NCI-H2029 treated with DMSO at 0.1 percent for 48 hours (cell line): ENCODE data around the gene SPN.
"Not testable (repeated sequence)": the region's sequence is repeated elsewhere in the genome, so short reads cannot be mapped to it uniquely, and the experiment has no call there.

Experiments
- DNase-seq: peaks from one replicate; lab custom pipeline; 2025; lab: John Stamatoyannopoulos, UW

Gene SPN

DNA sequence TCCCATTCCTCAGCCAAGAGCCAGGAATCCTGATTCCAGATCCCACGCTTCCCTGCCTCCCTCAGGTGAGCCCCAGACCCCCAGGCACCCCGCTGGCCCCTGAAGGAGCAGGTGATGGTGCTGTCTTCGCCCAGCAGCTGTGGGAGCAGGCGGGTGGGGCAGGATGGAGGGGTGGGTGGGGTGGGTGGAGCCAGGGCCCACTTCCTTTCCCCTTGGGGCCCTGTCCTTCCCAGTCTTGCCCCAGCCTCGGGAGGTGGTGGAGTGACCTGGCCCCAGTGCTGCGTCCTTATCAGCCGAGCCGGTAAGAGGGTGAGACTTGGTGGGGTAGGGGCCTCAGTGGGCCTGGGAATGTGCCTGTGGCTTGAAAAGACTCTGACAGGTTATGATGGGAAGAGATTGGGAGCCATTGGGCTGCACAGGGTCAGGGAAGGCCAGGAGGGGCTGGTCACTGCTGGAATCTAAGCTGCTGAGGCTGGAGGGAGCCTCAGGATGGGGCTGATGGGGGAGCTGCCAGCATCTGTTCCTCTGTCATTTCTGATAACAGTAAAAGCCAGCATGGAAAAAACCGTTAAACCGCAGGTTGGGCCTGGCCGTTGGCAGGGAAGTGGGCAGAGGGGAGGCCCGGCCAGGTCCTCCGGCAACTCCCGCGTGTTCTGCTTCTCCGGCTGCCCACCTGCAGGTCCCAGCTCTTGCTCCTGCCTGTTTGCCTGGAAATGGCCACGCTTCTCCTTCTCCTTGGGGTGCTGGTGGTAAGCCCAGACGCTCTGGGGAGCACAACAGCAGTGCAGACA lies at the start of gene SPN:
Gene SPN, plus strand, starts transcription at position 232 of the 791 bp plus-strand sequence. Its CDS starts 482 bp downstream, at position 714.
- DNase-seq: no peak

DNA sequence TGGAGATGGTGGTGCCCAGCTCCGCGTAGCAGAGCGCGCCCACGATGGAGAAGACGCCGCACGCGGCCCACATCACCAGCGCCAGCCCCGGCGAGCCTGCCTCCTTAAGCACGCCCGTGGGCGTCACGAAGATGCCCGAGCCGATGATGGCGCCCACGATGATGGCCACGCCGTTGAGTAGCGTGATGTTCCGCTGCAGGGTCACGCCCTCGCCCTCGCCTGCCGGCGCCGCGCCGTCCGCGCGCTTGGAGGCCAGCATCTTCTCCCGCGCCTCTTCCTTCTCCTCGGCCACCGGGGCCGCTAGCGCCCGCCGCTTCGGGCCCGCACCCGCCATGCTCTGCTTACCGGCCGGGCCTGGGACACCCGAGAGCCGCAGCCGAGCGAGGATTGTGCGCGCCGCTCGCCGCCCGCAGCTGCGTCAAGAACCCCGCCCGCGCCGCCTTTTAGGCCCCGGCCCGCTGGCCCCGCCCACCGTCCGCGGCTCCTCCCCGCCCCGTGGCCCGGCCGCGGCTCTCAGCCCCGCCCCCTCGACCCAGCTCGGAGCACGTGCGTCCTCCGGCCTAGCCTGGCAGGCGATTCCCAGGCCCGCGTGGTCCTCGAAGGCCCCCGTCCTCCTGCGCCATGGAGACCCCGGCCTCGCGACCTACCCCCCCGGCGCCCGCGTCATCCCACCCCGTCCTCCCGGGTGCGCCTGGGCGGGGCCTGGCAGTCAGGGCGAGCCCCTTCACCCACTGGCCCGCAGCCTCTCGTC lies 49.6 kb upstream of the SPN start:
- DNase-seq: not testable (repeated sequence)

GRCh38 chr16:29614691-29615314 lies 48.2 kb upstream of the SPN start:
- not testable (repeated sequence) for DNase-seq

- not testable (repeated sequence) for DNase-seq
Observed at GRCh38 chr16:29616127-29616526, 46.9 kb upstream of the SPN start.

DNA sequence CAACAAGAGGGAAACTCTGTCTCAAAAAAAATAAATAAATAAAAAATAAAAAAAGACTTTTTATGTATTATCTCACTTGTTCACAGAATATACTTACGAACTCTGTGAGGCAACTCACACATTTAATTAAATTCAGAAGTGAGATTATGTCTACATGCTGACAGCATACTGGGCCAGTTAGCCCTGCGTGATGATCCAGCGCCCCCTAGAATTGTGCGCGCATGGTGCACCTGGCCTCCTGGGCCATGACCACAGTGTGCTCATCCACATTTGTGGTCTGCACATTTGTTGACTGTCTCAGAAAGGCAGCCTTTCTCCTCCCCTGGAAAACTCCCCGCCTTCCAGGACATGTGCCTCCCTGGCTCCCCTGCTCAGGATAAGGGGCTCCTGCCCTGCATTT lies 42.5 kb upstream of the SPN start:
- not testable (repeated sequence) for DNase-seq

DNA sequence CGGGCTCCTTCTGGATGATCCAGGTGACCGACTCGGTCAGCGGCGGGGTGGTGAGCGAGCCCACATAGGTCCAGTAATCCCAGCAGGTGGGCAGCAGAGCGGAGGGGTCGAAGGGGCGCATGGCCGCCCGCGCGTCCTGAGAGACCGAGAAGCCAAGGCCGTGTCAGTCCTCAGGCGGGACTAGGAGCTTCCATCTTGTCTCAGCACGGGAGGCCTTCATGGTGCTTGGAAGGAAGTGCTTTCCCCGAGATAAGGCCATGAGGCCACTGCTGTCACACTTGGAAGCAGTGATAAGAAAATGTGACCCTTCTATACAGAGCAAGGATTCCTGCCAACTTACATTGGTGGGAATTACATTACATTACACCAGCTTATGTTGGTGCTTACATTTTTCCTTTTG lies 40.3 kb upstream of the SPN start:
- DNase-seq: not testable (repeated sequence)

- not testable (repeated sequence) for DNase-seq
Observed at GRCh38 chr16:29623253-29623652, 39.8 kb upstream of the SPN start.

- not testable (repeated sequence) for DNase-seq
Observed at GRCh38 chr16:29625114-29625513, 37.9 kb upstream of the SPN start.

DNA sequence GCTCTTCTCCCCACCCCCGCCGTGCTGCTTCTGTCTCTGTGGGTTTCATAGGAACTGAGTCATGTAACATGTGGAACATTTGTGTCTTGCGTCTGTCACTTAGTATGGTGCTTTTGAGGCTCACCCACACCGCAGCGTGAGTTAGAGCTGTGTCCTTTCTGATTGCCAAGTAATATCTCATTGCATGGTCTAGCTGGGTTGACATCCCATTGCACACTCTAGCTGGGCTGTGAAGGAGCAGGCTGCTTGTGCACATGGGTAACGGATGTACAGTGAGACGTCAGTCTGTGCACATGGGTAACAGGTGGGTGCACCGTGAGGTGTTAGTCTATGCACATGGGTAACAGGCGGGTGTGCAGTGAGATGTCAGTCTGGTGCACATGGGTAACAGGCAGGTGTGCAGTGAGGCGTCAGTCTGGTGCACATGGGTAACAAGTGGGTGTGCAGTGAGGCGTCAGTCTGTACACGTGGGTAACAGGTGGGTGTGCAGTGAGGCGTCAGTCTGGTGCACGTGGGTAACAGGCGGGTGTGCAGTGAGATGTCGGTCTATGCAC lies 36.2 kb upstream of the SPN start:
- DNase-seq: not testable (repeated sequence)

DNA sequence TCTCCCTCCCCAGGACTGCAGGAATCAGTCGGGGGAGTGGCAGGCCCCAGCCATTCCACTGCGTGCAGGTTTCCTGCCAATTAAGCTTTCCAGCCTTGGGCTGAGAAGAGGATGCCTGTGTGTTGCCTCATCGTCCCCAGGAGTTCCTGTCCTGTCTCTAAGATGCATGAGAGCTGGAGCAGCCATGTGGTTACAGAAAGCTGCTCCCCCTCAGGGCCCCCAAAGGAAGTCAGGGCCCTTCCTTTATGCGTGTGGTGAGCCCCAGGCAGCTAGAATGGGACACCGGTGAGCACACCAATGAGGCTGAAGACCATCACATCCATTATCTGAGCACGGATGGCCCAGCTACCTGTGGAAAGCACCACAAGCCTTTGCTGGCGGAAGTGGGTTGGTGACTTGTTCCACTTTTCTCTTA lies 35.4 kb upstream of the SPN start:
- DNase-seq: not testable (repeated sequence)

DNA sequence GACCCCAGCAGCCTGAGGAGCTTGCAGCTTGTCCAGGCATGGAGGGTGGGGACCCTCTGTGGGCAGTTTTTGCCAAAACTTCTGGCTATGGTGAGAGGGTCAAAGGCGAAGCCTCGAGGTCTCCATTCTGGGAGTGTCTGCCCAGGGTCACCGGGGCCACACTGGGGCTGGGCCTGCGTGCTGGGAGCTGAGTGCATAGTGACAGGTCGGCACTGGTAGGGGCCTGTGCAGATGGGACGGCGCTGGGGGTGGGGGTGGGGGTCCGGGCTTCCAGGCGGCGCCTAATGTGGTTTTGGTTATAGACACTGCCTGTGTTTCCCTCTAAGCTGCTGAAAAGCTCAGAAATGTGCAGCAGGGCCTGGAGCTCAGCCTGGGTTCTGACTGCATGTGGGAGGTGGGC lies 34.3 kb upstream of the SPN start:
- DNase-seq: not testable (repeated sequence)

- not testable (repeated sequence) for DNase-seq
Observed at GRCh38 chr16:29629318-29629717, 33.7 kb upstream of the SPN start.

DNA sequence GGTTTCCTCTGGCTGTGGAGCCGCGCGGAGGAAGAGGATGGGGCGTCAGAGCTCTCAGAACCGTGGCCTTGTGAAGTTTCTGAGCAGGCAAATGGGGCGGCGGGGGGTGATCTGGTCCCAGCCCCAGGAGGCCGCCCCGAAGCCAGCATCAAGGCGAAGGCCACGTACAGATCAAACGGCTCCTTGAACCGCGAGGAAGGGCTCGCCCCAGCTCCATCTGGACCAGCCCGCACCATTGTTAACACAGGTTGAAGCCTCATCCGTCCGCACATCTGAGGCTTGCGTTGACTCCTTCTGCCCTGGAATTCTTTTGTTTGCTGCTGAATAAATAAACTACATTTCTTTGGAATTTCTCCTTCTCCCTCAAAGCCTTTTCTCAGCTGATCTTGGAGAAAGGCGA lies 31.4 kb upstream of the SPN start:
- DNase-seq: not testable (repeated sequence)

- not testable (repeated sequence) for DNase-seq
Observed at GRCh38 chr16:29635902-29636301, 27.1 kb upstream of the SPN start.

DNA sequence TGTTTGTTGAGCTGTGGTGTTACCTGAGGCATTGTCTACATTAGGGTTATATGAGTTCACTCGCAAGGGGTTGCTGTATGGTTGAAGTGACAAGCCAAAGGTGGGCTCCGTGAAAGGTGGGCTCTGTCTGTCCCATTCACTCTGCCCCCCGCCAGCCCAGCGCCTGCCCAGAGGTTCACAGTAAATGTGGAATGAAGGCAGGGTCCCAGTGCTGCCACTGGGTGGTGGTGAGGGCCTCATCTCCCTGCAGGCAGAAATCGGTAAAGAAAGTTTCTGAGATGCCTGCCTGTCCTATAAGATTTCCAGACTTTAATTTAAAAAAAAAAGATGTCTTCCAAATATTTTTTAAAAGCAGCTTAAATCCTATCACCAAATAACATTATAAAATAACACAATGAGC lies 26.7 kb upstream of the SPN start:
- not testable (repeated sequence) for DNase-seq

DNA sequence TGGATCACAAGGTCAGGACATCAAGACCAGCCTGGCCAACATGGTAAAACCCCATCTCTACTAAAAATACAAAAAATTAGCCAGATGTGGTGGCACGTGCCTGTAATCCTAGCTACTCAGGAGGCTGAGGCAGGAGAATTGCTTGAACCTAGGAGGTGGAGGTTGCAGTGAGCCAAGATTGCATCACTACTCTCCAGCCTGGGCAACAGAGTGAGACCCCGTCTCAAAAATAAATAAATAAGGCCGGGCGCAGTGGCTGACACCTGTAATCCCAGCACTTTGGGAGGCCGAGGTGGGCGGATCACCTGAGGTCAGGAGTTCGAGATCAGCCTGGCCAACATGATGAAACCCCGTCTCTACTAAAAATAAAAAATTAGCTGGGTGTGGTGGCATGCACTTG lies 24.3 kb upstream of the SPN start:
- DNase-seq: not testable (repeated sequence)

- DNase-seq: no peak
Observed at GRCh38 chr16:29641561-29641960, 21.5 kb upstream of the SPN start.

GRCh38 chr16:29643596-29643995 lies 19.5 kb upstream of the SPN start:
- DNase-seq: no peak

- DNase-seq: no peak
Observed at GRCh38 chr16:29644338-29644857, 18.6 kb upstream of the SPN start.

DNA sequence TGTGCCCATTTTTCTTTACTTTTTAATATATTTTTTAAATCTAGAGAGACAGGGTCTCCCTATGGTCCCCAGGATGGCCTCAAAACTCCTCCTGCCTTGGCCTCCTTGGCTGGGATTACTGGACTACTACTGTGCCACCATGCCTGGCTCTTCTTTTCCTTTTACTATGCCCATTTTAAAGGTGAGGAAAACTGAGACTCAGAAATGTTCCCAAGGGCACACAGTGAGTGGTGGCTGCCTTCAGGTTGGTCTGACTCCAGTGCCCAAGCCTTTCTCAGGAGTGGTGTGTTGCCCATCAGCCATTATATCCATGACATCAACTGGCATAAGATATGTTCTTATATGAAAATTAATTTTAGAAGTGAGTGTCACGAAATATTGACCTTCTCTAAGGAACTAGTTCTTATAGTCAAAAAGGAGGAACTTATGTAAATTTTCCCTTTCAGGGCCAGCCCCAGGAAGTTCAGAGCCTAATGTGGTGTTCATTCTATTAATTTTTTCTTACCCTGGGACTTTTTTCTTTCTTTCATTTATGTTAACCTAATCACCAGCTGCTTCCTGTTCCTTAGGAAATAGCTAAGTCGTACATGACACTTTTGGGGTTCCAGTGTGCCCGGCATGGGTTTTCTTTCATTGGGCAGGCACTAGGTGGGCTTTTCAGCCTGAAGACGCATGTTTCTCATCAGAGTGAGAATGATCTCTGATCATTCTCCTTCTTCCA lies 17.9 kb upstream of the SPN start:
- no peak for DNase-seq

DNA sequence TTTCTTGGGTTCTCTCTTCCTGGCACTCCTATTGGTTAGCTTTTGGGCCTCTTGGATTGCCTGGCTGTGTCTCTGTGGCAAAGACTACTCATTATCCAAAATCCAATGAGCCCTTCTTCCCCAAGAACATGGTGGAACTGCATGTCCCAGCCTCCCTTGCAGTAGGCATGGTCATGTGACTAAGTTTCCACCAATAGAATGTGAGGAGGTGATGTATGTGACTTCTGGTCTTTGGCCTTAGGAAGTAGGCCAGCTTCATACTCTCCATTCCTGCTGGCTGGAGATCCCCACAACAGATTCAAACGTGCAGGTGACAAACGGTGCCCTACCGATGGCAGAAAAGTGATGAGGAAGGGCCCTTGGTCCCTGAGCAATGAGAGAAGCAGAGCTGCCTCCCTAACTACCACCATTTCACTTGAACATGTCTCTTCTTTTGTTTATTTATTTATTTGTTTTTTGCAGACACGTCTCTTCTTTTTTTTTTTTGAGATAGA lies 17.3 kb upstream of the SPN start:
- DNase-seq: no peak
